Suprapubic skin (tissue), 3 donors: ENCODE data around the gene ZC3H12C.

ENCODE experiments used
- POLR2A ChIP-seq, 2 donors: fragments of 450-650 bp; IDR thresholded peaks; one replicate each; pipeline ENCODE4 v1.6.1; 2017; ENCODE audit warnings: antibody characterized with exemption in 2 of 2, mild to moderate bottlenecking in 2 of 2, moderate library complexity in 2 of 2
- TF ChIP-seq, protein P1 (sequence below), 2 donors: fragments of 200-600 bp in 1 of 2; fragments of 450-650 bp in 1 of 2; sonication (generic) in 1 of 2; IDR thresholded peaks; one replicate each; pipeline ENCODE4 v1.5.1; 2016 to 2019; ENCODE audit warnings: antibody characterized with exemption in 2 of 2, mild to moderate bottlenecking in 1 of 2, moderate library complexity in 1 of 2

DNA sequence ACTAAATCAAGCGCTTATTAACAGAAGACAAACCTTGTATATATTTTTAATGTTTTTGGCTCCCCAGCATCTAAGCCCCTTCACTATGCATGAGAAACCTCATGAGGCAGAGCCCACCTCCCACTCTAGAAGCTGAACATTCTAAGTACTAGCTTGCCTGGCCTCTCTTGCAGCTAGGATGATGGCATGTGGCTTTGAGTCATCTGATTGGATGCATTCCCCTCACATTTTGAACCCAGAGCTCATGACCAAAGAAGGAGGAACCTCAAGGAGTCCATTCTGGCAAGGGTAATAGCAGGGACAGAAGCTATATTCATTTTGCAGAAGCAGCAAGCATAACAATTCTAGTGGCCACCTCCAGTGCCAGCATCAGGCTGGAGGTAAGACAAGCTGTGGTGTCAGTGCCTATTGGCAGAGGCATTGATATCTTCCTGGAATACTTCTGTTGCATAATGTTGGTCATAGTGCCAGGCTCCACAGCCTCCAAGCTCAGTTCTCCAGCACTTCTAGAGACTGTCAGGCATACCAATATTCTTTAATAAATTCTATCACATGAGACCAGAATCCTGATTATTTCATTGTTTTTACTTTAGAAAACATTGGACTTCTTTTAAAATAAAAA, 14.2 kb upstream of the ZC3H12C start:
- TF ChIP-seq, protein P1, sequence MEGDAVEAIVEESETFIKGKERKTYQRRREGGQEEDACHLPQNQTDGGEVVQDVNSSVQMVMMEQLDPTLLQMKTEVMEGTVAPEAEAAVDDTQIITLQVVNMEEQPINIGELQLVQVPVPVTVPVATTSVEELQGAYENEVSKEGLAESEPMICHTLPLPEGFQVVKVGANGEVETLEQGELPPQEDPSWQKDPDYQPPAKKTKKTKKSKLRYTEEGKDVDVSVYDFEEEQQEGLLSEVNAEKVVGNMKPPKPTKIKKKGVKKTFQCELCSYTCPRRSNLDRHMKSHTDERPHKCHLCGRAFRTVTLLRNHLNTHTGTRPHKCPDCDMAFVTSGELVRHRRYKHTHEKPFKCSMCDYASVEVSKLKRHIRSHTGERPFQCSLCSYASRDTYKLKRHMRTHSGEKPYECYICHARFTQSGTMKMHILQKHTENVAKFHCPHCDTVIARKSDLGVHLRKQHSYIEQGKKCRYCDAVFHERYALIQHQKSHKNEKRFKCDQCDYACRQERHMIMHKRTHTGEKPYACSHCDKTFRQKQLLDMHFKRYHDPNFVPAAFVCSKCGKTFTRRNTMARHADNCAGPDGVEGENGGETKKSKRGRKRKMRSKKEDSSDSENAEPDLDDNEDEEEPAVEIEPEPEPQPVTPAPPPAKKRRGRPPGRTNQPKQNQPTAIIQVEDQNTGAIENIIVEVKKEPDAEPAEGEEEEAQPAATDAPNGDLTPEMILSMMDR (IDR thresholded peaks at IDR 0.05) = no peak
- no peak for TF ChIP-seq POLR2A (IDR thresholded peaks at IDR 0.05)
